GM19328 (cell line): Measurements from ENCODE around the gene FHOD3.
"Not testable (repeated sequence)": the region's sequence is repeated elsewhere in the genome, so short reads cannot be mapped to it uniquely, and the experiment has no call there.

Source experiments
- ATAC-seq: cut with Tn5 transposase; IDR thresholded peaks from one replicate; pipeline ENCODE4 v1.9.1; 2021; ENCODE audit warnings: mild to moderate bottlenecking, moderate library complexity; ENCODE audit not compliant: unreplicated experiment

Gene FHOD3

DNA sequence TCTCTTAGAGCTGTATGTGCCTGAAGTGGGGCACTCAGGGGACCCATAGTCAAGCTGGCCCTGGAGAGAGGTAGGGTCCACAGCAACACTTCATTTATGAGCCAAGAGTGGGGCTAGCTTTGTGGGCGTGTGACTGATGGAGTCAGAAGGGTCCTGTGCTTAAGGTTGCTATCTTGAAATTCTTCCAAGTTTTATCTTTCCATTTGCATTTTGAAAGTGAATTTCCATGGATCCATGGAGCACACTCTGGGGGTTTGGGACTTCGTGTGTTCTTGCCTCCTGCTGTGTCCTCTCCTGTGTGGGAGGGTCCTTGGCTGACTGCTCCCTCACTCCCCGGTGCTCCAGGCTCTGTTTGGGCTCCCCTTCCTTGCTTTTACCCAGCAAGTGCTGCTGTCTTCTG is 50.8 kb downstream of the FHOD3 start:
- ATAC-seq, result no peak

DNA sequence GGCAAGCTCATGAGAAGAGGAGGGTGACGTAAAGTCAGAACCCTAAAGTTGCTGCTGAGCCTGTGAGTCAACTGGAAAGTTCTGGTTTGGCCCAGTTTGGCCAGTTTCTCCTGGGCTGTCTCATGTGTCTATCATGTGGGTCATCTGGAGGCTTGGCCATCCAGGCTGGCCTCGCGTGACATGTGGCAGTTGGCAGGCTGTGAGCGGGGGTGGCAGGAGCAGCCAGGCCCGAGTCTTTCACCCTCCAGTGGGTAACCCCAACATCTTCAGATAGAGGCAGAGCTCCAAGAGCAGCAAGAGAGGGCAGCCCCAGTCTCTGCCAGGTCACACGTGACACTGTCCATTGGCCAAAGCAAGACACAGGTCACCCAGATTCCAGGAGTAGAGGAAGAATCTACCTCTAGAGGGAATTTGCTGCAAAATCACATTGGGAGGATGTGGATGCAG is 51.5 kb downstream of the FHOD3 start:
- no peak for ATAC-seq

DNA sequence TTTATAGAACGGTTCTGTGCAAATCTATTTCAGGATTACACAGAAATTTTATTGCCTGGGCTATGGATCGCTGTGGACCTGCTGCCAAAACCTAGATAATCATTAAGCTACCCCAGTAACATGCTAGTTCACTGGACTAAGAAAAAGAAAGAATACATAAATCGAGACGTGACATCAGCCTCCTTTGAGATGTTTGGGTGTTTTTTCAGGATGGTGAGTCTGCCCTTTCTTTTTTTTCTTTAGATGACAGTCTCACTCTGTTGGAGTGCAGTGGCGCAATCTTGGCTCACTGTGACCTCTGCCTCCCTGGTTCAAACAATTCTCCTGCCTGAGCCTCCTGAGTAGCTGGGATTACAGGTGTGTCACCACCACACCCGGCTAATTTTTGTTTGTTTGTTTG is 52.0 kb downstream of the FHOD3 start:
- ATAC-seq, result no peak

DNA sequence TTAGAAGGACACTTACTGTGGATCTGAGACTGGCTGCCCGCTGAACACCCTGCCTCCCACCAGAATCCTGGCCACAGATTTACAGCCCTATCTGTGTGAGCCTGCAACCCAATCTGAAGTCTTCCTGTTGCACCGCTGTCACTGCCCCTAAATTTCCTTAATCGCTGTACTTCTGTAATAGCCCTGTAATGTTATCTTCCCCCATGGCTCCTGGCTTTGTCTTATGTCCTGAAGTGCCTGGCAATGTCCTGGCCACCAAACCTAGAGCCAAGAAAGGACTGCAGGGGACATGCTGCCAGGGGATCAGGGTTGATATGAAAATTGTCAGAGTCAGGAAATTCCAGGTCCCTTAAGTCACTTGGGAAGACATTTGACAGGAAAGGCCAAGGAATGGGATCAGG is 52.7 kb downstream of the FHOD3 start:
- no peak for ATAC-seq

DNA sequence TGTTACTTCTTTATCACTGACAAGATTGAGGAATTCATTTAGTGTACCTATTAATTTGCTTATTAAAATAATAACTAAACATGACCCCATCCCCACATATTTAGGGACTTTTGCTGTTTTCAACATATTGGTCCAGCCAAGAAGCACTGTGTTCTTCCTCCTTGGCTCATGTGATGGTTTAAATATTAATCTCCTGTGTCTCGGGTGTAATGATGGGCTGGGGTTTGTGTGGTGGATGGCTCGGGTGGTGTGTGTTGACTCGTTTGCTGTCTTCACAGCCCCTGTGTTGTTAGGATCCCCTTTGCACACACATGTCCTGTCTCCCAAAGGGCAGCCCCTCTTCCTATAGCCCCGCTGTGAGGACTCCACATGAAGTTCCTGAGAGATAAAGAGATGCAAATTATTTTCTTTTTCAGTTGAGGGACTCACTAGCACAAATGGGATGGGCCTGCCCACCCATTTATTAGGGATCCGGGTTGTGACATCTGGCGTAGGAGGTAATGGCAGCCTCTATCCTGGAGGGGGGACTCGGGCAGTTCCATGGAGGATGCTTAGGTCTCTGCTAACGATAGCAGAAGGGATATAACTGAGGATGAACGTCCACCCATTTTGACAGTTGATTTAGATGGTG is 53.4 kb downstream of the FHOD3 start:
- ATAC-seq, result no peak

DNA sequence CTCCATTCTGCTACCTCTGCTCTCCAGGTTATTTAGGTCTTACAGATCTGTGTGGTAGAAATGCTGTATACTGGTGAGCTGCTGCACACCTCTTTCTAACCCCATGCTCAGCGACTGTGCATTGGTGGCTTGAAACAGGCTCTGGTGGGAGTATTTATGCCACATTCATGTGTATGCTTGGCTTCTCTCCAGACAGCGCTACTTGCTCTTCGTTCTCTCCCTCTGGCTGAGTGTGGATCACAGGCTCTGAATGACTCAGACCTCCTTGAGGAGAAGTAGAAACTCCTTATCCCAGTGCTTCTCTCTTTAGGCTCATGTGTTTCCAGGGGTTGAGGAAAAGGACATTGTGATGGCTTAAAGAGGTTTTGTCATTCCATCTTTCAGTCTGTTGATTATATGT is 54.9 kb downstream of the FHOD3 start:
- no peak for ATAC-seq

DNA sequence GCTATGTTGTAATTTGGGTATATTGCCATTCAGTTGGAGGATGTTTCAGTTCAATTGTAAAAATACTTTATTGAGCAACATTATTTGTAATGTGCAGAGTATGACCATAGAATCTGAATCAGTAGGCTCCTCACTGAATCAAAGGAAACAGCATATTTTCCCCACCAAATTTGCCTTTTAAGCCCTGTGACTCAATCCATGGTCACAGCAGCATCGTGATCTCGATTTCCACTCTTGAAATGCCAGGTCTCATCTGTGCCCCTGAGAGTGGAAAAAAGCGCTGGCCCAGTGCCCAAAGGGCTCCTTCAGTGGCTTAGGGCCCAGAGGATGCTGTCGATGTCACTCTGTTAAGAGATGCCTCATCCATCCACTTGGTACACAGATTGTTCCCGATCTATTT is 57.5 kb downstream of the FHOD3 start:
- no peak for ATAC-seq

DNA sequence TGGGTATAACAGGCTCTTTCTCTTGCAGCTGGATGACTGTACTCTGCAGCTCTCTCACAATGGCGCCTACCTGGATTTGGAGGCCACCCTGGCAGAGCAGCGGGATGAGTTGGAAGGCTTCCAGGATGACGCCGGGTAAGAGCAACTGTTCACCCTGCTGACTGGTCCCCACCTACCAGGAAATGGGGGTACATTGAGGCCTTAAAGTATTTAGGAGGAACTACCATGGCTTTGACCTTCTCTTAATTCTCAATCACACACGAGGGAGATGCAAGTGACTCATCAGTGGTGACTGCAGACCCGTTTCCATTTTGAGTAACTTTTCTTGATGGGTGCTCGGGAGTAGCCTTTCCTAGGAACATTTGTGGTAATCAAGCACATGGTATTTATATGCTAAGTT is 58.0 kb downstream of the FHOD3 start:
- no peak for ATAC-seq

DNA sequence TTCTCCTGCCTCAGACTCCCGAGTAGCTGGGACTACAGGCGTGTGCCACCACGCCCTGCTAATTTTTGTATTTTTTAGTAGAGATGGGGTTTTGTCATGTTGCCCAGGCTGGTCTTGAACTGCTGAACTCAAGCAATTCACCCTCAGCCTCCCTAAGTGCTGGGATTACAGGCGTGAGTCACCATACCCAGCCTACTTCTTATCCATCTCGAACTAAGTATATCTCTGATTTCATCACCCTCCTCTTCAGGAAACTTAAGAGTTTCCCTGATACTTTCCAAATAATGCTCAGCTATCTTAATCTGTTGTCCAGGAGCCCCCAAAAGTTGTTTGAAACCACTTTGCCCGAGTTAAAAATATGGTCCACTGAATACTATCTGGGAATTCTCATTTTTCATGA is 59.2 kb downstream of the FHOD3 start:
- ATAC-seq, result not testable (repeated sequence)

DNA sequence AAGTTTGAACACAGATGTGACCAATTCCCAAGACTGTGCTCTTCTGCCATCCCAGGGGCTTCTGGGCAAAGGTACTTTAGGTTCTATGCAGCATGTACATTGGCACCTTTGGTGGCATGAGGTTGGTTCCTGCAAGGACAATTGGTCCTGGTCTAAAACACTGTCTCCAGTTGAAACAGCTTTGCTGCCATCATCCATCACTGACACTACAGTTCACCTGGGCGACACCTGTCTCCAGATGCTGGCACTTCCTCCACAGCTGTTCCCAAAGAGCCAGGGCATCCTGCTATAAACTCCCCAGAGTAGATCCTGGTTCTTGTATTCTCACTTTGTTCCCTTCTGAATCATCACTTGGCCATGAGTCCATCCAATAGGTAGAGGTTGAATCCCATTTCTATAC is 60.6 kb downstream of the FHOD3 start:
- no peak for ATAC-seq

DNA sequence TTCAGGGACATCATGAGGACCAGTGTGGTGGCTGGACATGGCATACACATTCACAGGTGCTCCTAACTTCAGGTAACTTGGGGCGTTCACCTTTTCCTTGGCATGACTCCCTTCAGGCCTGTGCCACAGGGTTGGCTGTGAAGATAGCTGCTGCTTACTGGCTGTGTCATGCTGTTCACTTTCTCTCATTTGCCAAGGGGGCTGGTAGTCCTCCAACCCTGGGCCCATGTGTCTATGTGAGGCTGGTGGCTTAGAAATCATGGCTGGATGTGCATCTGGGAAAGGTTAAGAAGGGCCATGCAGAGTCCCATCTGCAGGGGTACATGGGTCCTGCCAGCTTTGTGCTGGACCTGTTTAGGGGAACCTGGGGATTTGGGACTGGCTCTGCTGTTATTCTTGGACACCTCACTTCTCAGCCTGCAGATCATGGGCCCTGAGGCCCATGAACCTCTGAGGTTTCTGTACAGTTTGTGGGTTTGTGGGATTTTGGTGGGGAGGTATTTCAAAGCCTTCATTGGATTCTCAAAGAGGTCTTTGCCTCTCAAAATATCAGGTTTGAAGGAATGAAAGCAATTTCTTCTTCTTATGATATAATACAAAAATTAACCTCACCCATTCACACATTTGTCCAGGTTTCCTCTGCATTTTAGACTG is 62.9 kb downstream of the FHOD3 start:
- no peak for ATAC-seq

DNA sequence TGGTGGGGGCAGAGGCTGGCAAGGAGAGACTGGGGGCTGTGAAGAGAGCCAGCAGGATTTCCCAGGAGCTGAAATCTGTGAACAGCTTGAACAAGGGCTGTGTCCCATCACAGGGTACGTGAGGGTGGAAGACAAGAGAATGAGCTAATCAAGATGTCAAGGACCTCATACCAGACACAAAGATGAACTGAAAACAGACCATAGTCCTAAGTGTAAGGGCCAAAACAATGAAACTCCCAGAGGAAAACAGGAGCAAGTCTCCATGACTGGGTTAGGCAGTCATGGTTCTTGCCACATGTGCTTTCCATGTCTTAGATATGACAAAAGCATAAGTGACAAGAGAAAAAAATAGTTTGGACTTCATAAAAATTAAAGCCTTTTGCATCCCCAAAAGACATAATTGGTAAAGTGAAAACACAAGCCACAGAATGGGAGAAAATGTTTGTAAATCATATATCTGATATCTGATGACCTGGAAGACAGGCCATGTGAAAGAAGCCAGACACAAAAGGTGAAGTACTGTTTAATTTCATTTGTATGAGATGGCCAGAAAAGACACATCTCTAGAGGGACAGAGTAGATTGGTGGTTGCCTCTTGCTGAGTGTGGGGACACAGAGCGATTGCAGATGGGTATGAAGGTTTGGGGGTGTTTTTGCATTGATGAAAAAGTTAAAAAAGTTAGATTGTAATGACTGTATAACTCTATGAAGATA is 67.6 kb downstream of the FHOD3 start:
- no peak for ATAC-seq

DNA sequence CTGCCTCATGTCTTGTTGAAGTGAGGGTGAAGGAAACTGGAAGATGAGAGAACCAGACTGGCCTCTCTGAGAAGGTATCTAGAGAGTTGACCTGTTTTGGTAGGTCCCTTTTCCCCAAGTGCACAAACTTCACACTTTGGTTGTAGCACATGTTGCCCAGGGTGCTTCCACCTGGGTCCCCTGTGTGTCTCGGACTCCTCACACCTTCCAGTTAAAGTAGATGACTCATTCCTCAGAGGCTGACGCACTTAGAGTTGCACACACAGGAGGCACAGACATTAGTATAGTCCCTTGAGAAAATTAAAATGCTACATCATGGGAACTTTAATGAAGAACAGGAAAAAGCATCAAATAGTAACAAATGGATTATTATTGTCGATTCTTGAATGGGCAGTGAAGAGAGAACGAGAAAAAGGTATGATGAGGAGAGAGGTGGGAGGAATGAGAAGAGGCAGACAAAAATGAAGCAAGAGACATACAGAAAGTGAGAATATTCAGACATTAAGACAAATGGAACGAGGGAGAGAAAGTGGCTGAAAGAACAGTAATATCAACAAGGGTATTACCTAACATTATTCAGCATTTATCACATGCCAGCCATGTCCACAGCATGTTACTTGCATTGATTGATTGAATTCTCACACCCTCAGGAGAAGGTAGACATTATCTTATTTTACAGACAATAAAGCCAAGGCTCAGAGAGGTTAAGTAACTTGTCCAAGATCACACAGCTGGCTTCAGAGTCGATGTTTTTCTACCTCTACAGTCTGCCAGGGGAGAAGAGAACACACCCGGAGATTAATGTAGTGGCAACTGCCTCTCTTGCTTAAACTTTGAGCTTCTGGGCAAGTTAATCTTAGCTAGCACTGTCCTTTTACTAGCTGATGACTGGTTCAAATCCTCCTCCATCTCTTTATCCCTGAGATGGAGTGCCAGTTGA is 68.6 kb downstream of the FHOD3 start:
- ATAC-seq, result no peak

DNA sequence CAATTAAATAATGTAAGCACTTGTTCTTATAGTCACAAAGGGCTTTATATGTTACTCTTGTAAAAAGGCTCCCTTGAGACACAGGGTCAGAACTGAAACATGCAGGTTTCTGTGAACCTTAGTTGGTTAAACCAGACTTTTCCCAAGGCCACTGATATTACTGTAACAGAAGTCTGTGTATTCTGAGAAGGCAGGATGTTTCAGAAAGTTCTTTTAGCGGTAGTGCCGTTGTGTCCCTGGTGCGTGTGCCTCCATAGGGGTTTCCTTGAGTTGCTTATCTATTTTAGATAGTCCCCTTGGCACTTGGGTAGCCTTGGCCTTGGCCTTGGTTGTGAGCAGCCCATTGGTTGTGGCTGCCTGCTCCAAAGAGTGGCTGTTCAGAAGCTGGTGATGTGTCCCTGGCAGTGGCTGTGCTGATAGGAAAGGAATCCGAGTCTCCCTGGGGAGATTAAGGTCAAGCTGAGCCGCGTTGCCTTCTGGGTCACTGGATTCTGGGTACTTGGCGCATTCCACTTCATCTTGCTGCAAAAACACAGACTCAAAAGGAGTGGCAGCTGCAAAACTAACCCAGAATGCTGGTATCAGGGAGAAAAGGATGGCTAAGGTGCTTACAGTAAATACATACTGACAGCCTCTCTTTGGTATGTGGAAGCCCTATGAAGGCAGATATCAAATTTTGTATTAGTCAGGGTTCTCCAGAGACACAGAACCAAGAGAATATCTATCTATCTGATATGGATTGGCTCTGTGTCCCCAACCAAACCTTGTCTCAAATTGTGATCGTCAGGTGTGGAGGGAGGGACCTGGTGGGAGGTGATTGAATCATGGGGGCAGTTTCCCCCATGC is 69.7 kb downstream of the FHOD3 start:
- no peak for ATAC-seq

DNA sequence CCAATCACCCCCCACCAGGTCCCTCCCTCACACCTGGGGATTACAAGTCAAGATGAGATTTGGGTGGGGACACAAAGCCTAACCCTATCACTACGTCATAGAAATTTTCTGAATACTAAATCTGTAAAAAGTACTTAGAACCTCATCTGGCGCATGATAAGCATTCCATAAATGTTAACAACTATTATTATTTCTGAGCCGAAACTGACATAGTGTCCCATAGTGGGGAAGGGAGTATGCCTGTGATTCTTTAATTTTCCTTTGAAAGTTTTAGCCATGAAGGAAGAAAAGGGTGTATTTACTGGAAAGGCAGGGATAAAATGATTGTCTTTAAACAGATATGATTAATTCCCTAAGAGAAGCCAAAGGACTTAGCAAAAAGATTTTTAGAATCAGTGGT is 71.4 kb downstream of the FHOD3 start:
- no peak for ATAC-seq

DNA sequence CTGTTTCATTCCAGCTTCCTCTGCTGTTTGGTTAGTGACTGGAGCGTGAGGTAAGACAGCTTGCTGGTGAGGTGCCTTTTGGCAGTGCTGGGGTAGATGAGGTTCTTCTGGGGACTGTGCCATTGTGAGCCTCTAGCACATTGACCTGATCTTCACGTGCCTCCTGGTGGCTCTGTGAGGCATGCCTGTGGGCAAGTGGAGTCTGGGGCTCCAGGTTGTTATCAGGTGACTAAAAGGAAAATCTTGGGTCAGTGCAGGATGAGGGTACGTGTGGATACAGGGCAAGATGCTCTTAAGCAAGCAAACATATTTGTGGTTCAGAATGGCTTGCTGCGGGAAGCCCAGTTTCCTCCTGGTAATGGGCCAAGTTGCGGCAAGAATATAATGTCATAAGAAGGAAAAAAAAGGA is 75.4 kb downstream of the FHOD3 start:
- no peak for ATAC-seq

DNA sequence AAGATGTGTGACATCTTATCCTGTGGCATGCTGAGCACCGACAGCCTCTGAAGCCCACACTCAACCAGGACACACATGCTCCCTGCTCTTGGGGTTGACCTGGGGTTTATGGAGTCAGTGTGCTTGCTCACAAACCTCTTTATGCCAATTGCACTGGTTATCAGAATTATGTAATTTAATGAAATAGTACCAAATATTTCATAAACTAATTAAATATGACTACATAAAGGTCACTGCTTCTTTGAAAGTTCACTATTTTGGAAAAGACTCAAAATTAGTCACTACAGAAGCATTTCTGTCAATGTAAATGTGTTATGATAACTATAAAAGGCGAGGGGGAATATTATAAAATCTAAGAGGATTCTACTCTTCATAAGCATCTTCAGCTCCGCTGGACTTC is 76.7 kb downstream of the FHOD3 start:
- no peak for ATAC-seq

DNA sequence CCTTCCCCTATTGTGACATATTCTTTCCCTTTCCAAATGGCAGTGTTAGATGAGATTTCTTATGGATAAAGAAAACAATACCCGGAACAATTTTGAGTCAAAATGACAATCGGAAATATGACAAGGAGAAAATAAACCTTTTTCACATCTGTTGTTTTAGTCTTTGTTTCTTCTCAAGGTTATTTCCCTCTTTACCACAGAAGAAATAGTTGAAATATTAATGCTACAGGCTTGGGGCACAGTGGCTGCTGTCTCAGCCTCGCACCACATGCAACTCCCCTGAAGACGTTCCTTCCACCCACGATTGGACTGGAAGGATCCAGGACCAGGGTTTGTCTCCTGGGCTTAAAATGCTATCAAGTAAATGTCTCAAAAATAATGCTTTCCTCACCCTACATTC is 77.6 kb downstream of the FHOD3 start:
- ATAC-seq, result no peak

DNA sequence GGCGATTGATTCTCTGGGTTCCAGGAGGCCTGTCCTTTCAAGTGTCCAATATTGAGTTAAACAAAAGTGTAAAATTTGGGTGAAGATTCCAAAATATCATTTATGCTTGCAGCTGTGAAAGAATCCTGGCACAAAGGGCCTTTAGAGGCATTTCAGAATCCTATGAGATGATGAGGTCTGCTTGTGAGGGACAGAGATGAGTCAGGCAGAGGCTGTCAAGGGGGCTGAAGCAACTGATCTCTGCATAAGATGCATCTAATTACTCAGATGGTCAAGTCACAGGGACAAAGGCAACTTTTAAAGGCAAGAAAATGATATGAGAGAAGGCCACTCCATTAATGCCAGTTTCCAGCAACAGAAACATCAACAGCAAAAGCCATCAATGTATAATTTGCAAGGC is 78.8 kb downstream of the FHOD3 start:
- ATAC-seq, result no peak

DNA sequence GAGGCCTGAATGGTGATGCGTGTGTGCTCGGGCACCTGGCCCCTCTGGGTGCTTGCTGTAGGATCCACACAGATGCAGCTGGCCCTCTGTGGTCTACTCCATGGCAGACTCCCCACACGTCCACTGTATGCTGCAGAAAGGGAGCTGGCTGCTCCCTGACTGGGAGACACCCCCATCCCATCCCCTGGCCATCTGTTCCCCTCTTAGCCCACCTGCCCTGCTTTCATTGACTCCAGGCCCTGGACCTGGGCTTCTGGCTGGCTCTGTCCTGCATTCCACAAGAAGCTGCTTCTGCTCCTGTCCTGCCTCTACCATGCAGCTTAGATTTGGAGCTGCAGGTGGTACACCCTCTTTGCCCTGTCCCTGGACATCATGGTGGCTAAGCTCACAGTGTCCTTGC is 80.1 kb downstream of the FHOD3 start:
- no peak for ATAC-seq
